T-cell (primary cell): Measurements from ENCODE around the gene WBP11. TPM values are rescaled to one million over a fixed set of nuclear protein-coding genes. Genes with fewer than 3 reads are reported as not detected.
"Not testable (repeated sequence)": the region's sequence is repeated elsewhere in the genome, so short reads cannot be mapped to it uniquely, and the experiment has no call there.

Experiments
- ATAC-seq, 4 experiments: fragments of 200-7000 bp in 3 of 4; fragments of 150-1000 bp in 1 of 4; cut with Tn5 transposase; replicated peaks in 1 of 4; 1 replicate in 3 of 4; 2 replicates in 1 of 4; pipeline ENCODE4 v1.10.0; 2021; ENCODE audit warnings: moderate library complexity in 3 of 4, mild to moderate bottlenecking in 2 of 4, moderate number of reproducible peaks in 1 of 4
- CTCF ChIA-PET, 2 donors: fragments of 300-600 bp; sonication (Branson Sonifier 250); formaldehyde crosslinking; loops; one replicate each; lab custom pipeline; 2022; ENCODE audit warnings: antibody characterized with exemption in 2 of 2; lab: Charles Lee
- POLR2A ChIA-PET, 2 donors: fragments of 300-600 bp; sonication (Branson Sonifier 250); formaldehyde crosslinking; loops; one replicate each; lab custom pipeline; 2022; ENCODE audit warnings: antibody characterized with exemption in 2 of 2; lab: Charles Lee
- DNase-seq, 35 experiments: peaks; one replicate each; pipeline versions ENCODE4 v3.0.0 to v3.0.0-alpha.2; 2013 to 2023
- H3K27ac ChIP-seq: one replicate; pipeline ENCODE4 v1.5.1; 2013; ENCODE audit warnings: low read length
- H3K27me3 ChIP-seq, 2 experiments: replicated peaks in 1 of 2; 1 replicate in 1 of 2; 2 replicates in 1 of 2; pipeline versions ENCODE4 v1.6.1 to v1.7.0; 2013; ENCODE audit warnings: low read length in 1 of 2, mixed read lengths in 1 of 2; ENCODE audit not compliant: control insufficient read depth in 2 of 2, insufficient read depth in 2 of 2; ENCODE audit errors: extremely low read depth in 1 of 2
- H3K36me3 ChIP-seq, 2 donors: 1 replicate in 1 of 2; 2 replicates in 1 of 2; pipeline versions ENCODE4 v1.6.1 to v1.7.0; 2013; ENCODE audit warnings: low read length in 1 of 2; ENCODE audit not compliant: control insufficient read depth in 2 of 2, insufficient read depth in 1 of 2; ENCODE audit errors: extremely low read depth in 1 of 2
- H3K4me1 ChIP-seq, 2 experiments: 1 replicate in 1 of 2; 2 replicates in 1 of 2; pipeline versions ENCODE4 v1.6.1 to v1.7.0; 2013; ENCODE audit warnings: low read length in 2 of 2, mixed read lengths in 1 of 2; ENCODE audit not compliant: insufficient read depth in 2 of 2, control insufficient read depth in 1 of 2; ENCODE audit errors: extremely low read depth in 1 of 2
- H3K4me3 ChIP-seq, 2 donors: 1 replicate in 1 of 2; 2 replicates in 1 of 2; pipeline versions ENCODE4 v1.5.1 to v1.7.0; 2013; ENCODE audit warnings: mild to moderate bottlenecking in 2 of 2, low read length in 1 of 2, moderate library complexity in 1 of 2; ENCODE audit not compliant: control insufficient read depth in 1 of 2; ENCODE audit errors: extremely low read depth in 1 of 2
- H3K9me3 ChIP-seq: 2 replicates; pipeline ENCODE4 v1.7.0; 2013
- H3K27ac Mint-ChIP-seq, 2 donors: one replicate each; pipeline ENCODE4 v1.8.0; 2020 to 2021; ENCODE audit warnings: mild to moderate bottlenecking in 2 of 2, mixed read lengths in 2 of 2
- H3K27me3 Mint-ChIP-seq, 2 donors: one replicate each; pipeline ENCODE4 v1.8.0; 2021 to 2022; ENCODE audit warnings: mixed read lengths in 2 of 2
- H3K36me3 Mint-ChIP-seq: one replicate; pipeline ENCODE4 v1.8.0; 2021; ENCODE audit warnings: mixed read lengths
- H3K4me1 Mint-ChIP-seq, 3 donors: one replicate each; pipeline ENCODE4 v1.8.0; 2020 to 2022; ENCODE audit warnings: mixed read lengths in 3 of 3, mild to moderate bottlenecking in 1 of 3
- H3K4me3 Mint-ChIP-seq, 3 donors: one replicate each; pipeline ENCODE4 v1.8.0; 2020 to 2022; ENCODE audit warnings: mild to moderate bottlenecking in 3 of 3, mixed read lengths in 3 of 3, moderate library complexity in 3 of 3
- H3K9me3 Mint-ChIP-seq, 3 donors: one replicate each; pipeline ENCODE4 v1.8.0; 2020 to 2022; ENCODE audit warnings: mixed read lengths in 3 of 3
- WGBS: methylation state at CpG from one replicate; pipeline ENCODE4 v1.1.5; 2013; ENCODE audit warnings: missing lambda C conversion rate; ENCODE audit not compliant: insufficient coverage; 5-methylcytosine and 5-hydroxymethylcytosine counted together
- total RNA-seq, 35 experiments: library from RNA in 6 of 35; stranded (reverse) in 6 of 35; fragments of 120-200 nt in 1 of 35; gene quantifications; one replicate each; pipeline versions ENCODE4 v1.2.1 to v1.2.4 and lab custom pipeline; 2013 to 2026

WBP11 gene
- total RNA-seq, 5 donors from 2014 or later (not counting 1 experiment from before 2014, with no cell fraction given), result 72.6 to 122 (median 80.6) TPM

DNA sequence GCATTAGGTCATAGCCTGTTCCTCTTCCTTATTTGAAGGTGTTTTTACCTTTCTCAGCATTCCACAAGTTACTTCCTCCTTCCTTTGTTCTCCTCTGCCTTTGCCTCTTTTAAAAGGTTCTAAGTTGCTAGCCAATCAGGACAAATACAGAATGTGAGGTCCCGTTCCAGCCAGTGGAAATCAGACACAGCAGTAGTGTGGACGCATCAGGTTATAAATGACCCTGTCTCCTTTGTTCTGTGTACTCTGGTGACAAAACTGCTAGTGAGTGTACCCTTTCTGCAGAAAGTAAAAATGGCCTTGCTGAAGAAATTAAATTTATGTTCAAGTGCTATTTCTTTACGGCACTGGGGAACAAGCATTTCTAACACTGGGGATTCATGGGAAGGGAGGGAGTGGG, 37.3 kb downstream of the WBP11 start:
- ATAC-seq, H3K9me3 ChIP-seq, H3K4me3 Mint-ChIP-seq, POLR2A ChIA-PET, H3K27me3 ChIP-seq, H3K27ac Mint-ChIP-seq, H3K27me3 Mint-ChIP-seq, DNase-seq, H3K4me3 ChIP-seq, H3K27ac ChIP-seq: not testable (repeated sequence)
- 94% methylated on average over 2 of the region's 3 CpGs for WGBS
- H3K36me3 Mint-ChIP-seq, result peaks cover 62% of the 10 kb centered on the region
- peaks cover 3 to 17% of the 10 kb centered on the region in 2 donors for H3K36me3 ChIP-seq
- peaks cover 2 to 19% of the 10 kb centered on the region in 2 experiments for H3K4me1 ChIP-seq
- CTCF ChIA-PET, result interaction anchor here in 1 of 2 donors (0.6 kb wide), 1 partner anchor 37 kb away, joined by 3 read pairs; no protein-coding TSS in a partner anchor
- peaks cover 30 to 54% (median 40%) of the 10 kb centered on the region in 3 donors for H3K4me1 Mint-ChIP-seq
- peaks cover 8 to 30% (median 23%) of the 10 kb centered on the region in 3 donors for H3K9me3 Mint-ChIP-seq

DNA sequence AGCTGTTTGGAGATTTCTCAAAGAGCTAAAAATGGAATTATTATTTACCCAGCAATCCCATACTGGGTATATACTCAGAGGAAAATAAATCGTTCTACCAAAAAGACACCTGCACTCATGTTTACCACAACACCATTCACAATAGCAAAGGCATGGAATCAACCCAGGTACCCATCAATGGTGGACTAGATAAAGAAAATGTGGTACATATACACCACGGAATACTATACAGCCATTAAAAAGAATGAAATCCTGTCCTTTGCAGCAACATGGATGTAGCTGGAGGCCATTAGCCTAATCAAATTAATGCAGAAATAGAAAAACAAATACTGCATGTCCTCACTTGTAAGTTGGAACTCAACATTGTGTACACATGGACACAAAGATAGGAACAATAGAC, 37.9 kb downstream of the WBP11 start:
- no peak for ATAC-seq
- no CpG with 5 or more reads among the region's 2 CpGs for WGBS
- H3K36me3 Mint-ChIP-seq, result peaks cover 66% of the 10 kb centered on the region
- H3K27ac Mint-ChIP-seq, result no peak overlapping the region
- ChIA-PET CTCF (interaction anchor here in 1 of 2 donors (0.7 kb wide), 1 partner anchor 302 kb away, joined by 3 read pairs; no protein-coding TSS in a partner anchor), POLR2A (interaction anchor here in 1 of 2 donors (0.5 kb wide), 1 partner anchor 29 kb away, joined by 3 read pairs; no protein-coding TSS in a partner anchor)
- Histone ChIP-seq H3K9me3 (peaks cover 3% of the 10 kb centered on the region), H3K36me3 (peaks cover 3 to 17% of the 10 kb centered on the region in 2 donors), H3K4me3 (no peak overlapping the region), H3K4me1 (peaks cover 2 to 16% of the 10 kb centered on the region in 2 experiments), H3K27me3 (no peaks in the 10 kb centered on the region), H3K27ac (no peak overlapping the region)
- no peak for DNase-seq
- peaks cover 25 to 52% (median 39%) of the 10 kb centered on the region in 3 donors for H3K4me1 Mint-ChIP-seq
- H3K27me3 Mint-ChIP-seq, result no peaks in the 10 kb centered on the region
- peaks cover 8 to 30% (median 25%) of the 10 kb centered on the region in 3 donors for H3K9me3 Mint-ChIP-seq
- no peak overlapping the region for H3K4me3 Mint-ChIP-seq

DNA sequence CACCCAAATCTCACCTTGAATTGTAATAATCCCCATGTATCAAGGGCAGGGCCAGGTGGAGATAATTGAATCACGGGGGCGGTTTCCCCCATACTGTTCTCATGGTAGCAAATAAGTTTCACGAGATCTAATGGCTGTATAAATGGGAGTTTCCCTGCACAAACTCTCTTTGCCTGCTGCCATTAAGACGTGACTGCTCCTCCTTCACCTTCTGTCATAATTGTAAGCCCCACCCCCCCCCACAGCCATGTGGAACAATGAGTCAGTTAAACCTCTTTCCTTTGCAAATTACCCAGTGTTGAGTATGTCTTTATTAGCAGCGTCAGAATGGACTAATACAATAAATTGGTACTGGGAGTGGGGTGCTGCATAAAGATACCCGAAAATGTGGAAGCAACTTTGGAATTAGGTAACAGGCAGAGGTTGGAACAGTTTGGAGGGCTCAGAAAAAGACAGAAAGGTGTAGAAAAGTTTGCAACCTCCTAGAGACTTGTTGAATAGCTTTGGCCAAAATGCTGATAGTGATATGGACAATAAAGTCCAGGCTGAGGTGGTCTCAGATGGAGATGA, 43.5 kb downstream of the WBP11 start:
- 100% methylated on average over 1 of the region's 6 CpGs for WGBS
- H3K36me3 ChIP-seq, H3K27me3 ChIP-seq, POLR2A ChIA-PET, H3K4me1 ChIP-seq, H3K4me3 ChIP-seq, H3K9me3 ChIP-seq, CTCF ChIA-PET, H3K4me3 Mint-ChIP-seq, ATAC-seq, DNase-seq, H3K27me3 Mint-ChIP-seq, H3K27ac ChIP-seq, H3K27ac Mint-ChIP-seq: not testable (repeated sequence)
- Mint-ChIP-seq H3K4me1 (peaks cover 21 to 33% (median 24%) of the 10 kb centered on the region in 3 donors), H3K36me3 (peaks cover 43% of the 10 kb centered on the region), H3K9me3 (peaks cover 0 to 24% (median 17%) of the 10 kb centered on the region in 3 donors)

DNA sequence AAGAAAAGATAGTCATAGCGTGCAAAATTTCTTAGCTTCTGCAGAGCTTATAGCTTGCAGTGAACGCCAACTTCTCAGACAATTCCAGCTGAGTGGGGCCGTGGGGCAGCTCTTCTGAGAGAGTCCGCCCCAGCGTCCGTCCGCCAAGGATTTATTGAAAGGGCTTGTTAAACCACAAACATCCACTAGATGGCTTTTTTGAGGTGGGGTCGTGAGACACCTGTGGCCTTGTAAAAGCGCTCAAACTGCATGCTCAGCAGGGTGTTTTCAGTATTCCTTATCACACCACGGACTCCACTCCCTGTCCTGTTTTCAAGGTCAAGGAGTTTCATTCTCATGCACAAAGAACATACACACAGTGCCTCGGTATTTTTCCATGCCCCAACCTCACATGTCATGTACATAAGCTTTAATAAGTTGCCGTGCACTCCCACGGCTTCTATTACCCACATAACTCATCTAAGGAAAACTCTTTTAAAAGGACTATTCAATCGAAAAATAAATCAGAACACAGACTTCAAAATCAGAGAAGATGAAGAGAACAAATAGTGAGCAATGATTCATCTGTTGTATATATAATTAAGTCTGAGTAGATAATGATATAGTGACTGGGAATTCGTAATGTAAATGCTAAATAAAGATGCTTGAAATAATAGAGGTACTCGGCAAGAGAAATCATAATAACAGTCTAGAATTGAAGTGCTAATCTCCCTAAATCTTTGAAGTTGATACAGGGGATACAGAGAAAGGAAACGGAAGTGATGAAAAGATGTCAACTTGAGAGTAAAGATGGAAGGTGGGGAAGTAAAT, 46.7 kb downstream of the WBP11 start:
- ChIA-PET CTCF (interaction anchor here (0.7 to 1.0 kb wide), 3 partner anchors 16 to 830 kb away, joined by 3 read pairs; no protein-coding TSS in a partner anchor), POLR2A (interaction anchor here (0.6 to 0.7 kb wide), 2 partner anchors 85 to 1014 kb away, joined by 3 read pairs; no protein-coding TSS in a partner anchor)
- Mint-ChIP-seq H3K4me3 (no peak overlapping the region), H3K9me3 (peaks cover 0 to 15% (median 13%) of the 10 kb centered on the region in 3 donors), H3K4me1 (peaks cover 21 to 32% (median 27%) of the 10 kb centered on the region in 3 donors), H3K27me3 (no peaks in the 10 kb centered on the region), H3K36me3 (peaks cover 25% of the 10 kb centered on the region), H3K27ac (no peak overlapping the region)
- Histone ChIP-seq H3K27ac (no peak overlapping the region), H3K4me3 (no peak overlapping the region), H3K36me3 (no peaks in the 10 kb centered on the region), H3K9me3 (no peaks in the 10 kb centered on the region), H3K4me1 (peaks cover 0 to 3% of the 10 kb centered on the region in 2 experiments), H3K27me3 (no peaks in the 10 kb centered on the region)
- 73% methylated on average over 7 of the region's 17 CpGs for WGBS
- DNase-seq (peak in 1 of 35 experiments; percentile 25), ATAC-seq (no peak)

DNA sequence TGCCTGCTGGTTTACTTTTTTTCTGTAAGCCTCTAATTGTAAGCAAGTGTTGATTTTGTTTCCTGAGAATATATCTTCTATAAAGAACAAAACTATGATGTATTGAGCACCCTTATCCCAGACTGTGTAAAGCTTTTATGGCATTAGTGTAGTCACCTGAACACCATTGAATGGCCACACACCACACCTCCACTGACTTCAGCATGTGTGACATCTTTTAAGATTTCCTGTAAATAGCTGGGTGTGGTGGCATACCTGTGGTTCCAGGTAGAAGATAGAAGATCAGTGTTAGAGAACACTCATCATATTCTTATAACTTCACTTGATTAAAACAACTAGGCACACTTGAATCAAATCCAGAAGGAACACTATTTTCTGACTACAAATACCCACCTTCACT, 51.3 kb downstream of the WBP11 start:
- Histone ChIP-seq H3K27me3 (no peaks in the 10 kb centered on the region), H3K36me3 (no peaks in the 10 kb centered on the region), H3K4me3 (no peak overlapping the region), H3K9me3 (no peaks in the 10 kb centered on the region), H3K4me1 (peaks cover 0 to 3% of the 10 kb centered on the region in 2 experiments), H3K27ac (no peak overlapping the region)
- DNase-seq (no peak), ATAC-seq (no peak)
- POLR2A ChIA-PET, result interaction anchor here in 1 of 2 donors (0.6 kb wide), 1 partner anchor 783 kb away, joined by 3 read pairs; no protein-coding TSS in a partner anchor
- peaks cover 18% of the 10 kb centered on the region for H3K36me3 Mint-ChIP-seq
- CTCF ChIA-PET, result no interaction called here
- no peak overlapping the region for H3K4me3 Mint-ChIP-seq
- peaks cover 2 to 6% (median 3%) of the 10 kb centered on the region in 3 donors for H3K9me3 Mint-ChIP-seq
- peaks cover 16 to 34% (median 20%) of the 10 kb centered on the region in 3 donors for H3K4me1 Mint-ChIP-seq
- H3K27me3 Mint-ChIP-seq, result no peaks in the 10 kb centered on the region
- H3K27ac Mint-ChIP-seq, result peak overlapping the region in 1 of 2 donors; percentile 8

DNA sequence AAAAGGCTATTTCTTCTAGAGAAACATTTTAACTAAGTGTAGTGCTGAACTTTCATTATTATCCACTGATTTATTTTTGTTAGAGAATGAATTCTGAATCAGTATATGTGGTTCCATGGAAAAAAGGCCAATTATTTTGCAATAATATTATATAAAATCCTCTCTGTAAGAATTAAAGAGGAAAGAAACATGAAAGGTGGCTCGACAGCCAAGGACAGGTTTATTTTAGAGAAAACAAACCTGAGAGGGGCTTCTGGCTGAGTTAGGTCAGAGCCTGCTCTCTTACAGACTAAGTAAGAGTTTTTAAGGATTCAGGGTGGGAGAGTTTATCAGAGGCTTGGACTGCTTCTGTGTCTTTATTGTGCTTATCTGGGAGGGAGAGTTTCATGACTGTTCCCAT, 60.2 kb downstream of the WBP11 start:
- Histone ChIP-seq H3K27me3 (no peaks in the 10 kb centered on the region), H3K27ac (no peak overlapping the region), H3K4me1 (no peaks in the 10 kb centered on the region), H3K36me3 (no peaks in the 10 kb centered on the region), H3K9me3 (no peaks in the 10 kb centered on the region), H3K4me3 (no peak overlapping the region)
- peaks cover 0 to 4% (median 3%) of the 10 kb centered on the region in 3 donors for H3K4me1 Mint-ChIP-seq
- CTCF ChIA-PET, result interaction anchor here in 1 of 2 donors (0.6 kb wide), 1 partner anchor 104 kb away, joined by 3 read pairs; no protein-coding TSS in a partner anchor
- no CpG with 5 or more reads among the region's 1 CpG for WGBS
- DNase-seq (no peak), ATAC-seq (no peak)
- peaks cover 37% of the 10 kb centered on the region for H3K36me3 Mint-ChIP-seq
- POLR2A ChIA-PET, result no interaction called here
- no peak overlapping the region for H3K27ac Mint-ChIP-seq
- no peaks in the 10 kb centered on the region for H3K27me3 Mint-ChIP-seq
- no peak overlapping the region for H3K4me3 Mint-ChIP-seq
- peaks cover 6 to 10% (median 10%) of the 10 kb centered on the region in 3 donors for H3K9me3 Mint-ChIP-seq
